ENCODE measurements around the gene ADAMTSL1.
"Not testable (repeated sequence)": the region's sequence is repeated elsewhere in the genome, so short reads cannot be mapped to it uniquely, and the experiment has no call there.

Gene ADAMTSL1

GRCh38 chr9:18866121-18866831 lies 392.3 kb downstream of the ADAMTSL1 start:
- TF ChIP-seq CTCF (IDR thresholded peaks at IDR 0.05; ENCODE audit: control insufficient read depth, insufficient read depth, low read depth, low read length, missing control alignments): no peak

GRCh38 chr9:18869725-18870124 lies 395.8 kb downstream of the ADAMTSL1 start:
- no peak for DNase-seq (ENCODE audit: low read depth)
- no peak for TF ChIP-seq CTCF (IDR thresholded peaks at IDR 0.05; ENCODE audit: control insufficient read depth, insufficient read depth, low read depth, low read length, missing control alignments)
- no peak overlapping the region for H3K4me3 ChIP-seq (ENCODE audit: control insufficient read depth, low read depth, low read length)

More at GRCh38 chr9:18866121-18866831, 392.3 kb downstream of the ADAMTSL1 start:
- DNase-seq (ENCODE audit: low read depth): no peak
- H3K4me3 ChIP-seq (ENCODE audit: control insufficient read depth, low read depth, low read length): no peak overlapping the region

- DNase-seq (ENCODE audit: low read depth): no peak
- H3K4me3 ChIP-seq (ENCODE audit: control insufficient read depth, low read depth, low read length): no peak overlapping the region
- TF ChIP-seq CTCF (IDR thresholded peaks at IDR 0.05; ENCODE audit: control insufficient read depth, insufficient read depth, low read depth, low read length, missing control alignments): no peak
Measured at GRCh38 chr9:18874069-18874468, 400.1 kb downstream of the ADAMTSL1 start.

GRCh38 chr9:18874990-18875389 lies 401.0 kb downstream of the ADAMTSL1 start:
- DNase-seq (ENCODE audit: low read depth); H3K4me3 ChIP-seq (ENCODE audit: control insufficient read depth, low read depth, low read length): not testable (repeated sequence)

- H3K4me3 ChIP-seq (ENCODE audit: control insufficient read depth, low read depth, low read length): no peak overlapping the region
- no peak for TF ChIP-seq CTCF (IDR thresholded peaks at IDR 0.05; ENCODE audit: control insufficient read depth, insufficient read depth, low read depth, low read length, missing control alignments)
- DNase-seq (ENCODE audit: low read depth): no peak
Measured at GRCh38 chr9:18877984-18878383, 404.0 kb downstream of the ADAMTSL1 start.

GRCh38 chr9:18881758-18882157 lies 407.8 kb downstream of the ADAMTSL1 start:
- H3K4me3 ChIP-seq (ENCODE audit: control insufficient read depth, low read depth, low read length): no peak overlapping the region
- no peak for TF ChIP-seq CTCF (IDR thresholded peaks at IDR 0.05; ENCODE audit: control insufficient read depth, insufficient read depth, low read depth, low read length, missing control alignments)
- no peak for DNase-seq (ENCODE audit: low read depth)

GRCh38 chr9:18887546-18887945 lies 413.6 kb downstream of the ADAMTSL1 start:
- H3K4me3 ChIP-seq (ENCODE audit: control insufficient read depth, low read depth, low read length): no peak overlapping the region
- no peak for DNase-seq (ENCODE audit: low read depth)
- no peak for TF ChIP-seq CTCF (IDR thresholded peaks at IDR 0.05; ENCODE audit: control insufficient read depth, insufficient read depth, low read depth, low read length, missing control alignments)
